ENCODE results near the gene POU6F2. TPM values are rescaled to one million over a fixed set of nuclear protein-coding genes. Genes with fewer than 3 reads are reported as not detected.

The POU6F2 gene
- total and polyA plus RNA-seq, 2 of the 4 experiments (the other 2 are of a cell fraction), result not detected

DNA sequence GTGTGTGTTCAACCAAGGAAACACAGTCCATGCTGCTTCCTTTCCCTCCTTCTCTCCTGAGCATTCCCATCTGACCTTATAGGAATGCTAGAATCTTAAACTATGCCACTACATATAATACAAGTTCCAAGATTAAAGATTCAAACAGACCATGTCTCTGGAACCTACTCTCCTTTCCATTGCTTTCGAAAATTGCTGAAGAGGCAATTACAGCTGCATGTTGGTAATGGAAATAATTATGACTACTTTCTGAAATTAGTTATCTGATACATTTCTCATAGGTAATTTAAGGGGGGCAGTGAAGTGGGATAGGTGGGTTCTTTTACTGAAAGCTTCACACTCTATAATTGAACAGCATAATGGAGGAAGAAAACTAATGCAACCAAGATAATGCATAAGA is 302.6 kb downstream of the POU6F2 start:
- H2AK5ac ChIP-seq (ENCODE audit: low read depth, low read length), result no peak overlapping the region
- no peak overlapping the region for H2AFZ ChIP-seq (replicated peaks; ENCODE audit: low read length, poor library complexity)
- ChIA-PET CTCF (no interaction called here), POLR2A (ENCODE audit: unreplicated experiment) (no interaction called here)
- BruUV-seq (replicated peaks), result no TSS peak
- no peak overlapping the region for H2BK120ac ChIP-seq (ENCODE audit: low read depth, low read length)
- H3K14ac ChIP-seq (replicated peaks; ENCODE audit: low read depth, low read length), result no peak overlapping the region
- no peak overlapping the region for H2AK9ac ChIP-seq (replicated peaks; ENCODE audit: low read depth, low read length, poor library complexity)
- DNase-seq (no peak), ATAC-seq (ENCODE audit: low read depth) (no peak)
- H2BK20ac ChIP-seq (ENCODE audit: low read depth, low read length), result no peak overlapping the region
- H3K36me3 ChIP-seq (ENCODE audit: control insufficient read depth, insufficient read depth, low read length), result no peaks in the 10 kb centered on the region
- no peak overlapping the region for H3K27ac ChIP-seq (ENCODE audit: insufficient read depth, low read length)
- H3K18ac ChIP-seq (ENCODE audit: low read depth, low read length), result no peak overlapping the region
- H3K4me1 ChIP-seq (ENCODE audit: control insufficient read depth, insufficient read depth, low read length), result no peaks in the 10 kb centered on the region
- no peak overlapping the region for H3K23ac ChIP-seq (ENCODE audit: low read depth, low read length)
- intact Hi-C loops (cut with micrococcal nuclease) (no loop called here), dilution Hi-C loops (cut with HindIII; ENCODE audit: low sequenced_read_pairs, unreplicated experiment) (no loop called here), in situ Hi-C loops (cut with MboI; ENCODE audit: low sequenced_read_pairs) (no loop called here)
- H3K27me3 ChIP-seq (ENCODE audit: control insufficient read depth, insufficient read depth, low read length), result no peaks in the 10 kb centered on the region
- H3K9ac ChIP-seq (ENCODE audit: low read depth, low read length), result no peak overlapping the region
- no CpG with 5 or more reads among the region's 1 CpG for WGBS, 2 experiments (ENCODE audit: extremely low coverage in 2 of 2, insufficient read length in 1 of 2)
- no peak for TF ChIP-seq CHD1 (IDR thresholded peaks at IDR 0.05; ENCODE audit: low read depth, low read length)
- peak; percentile 49; the same call in 1 of the 2 replicates for TF ChIP-seq MAFK (IDR thresholded peaks at IDR 0.05; ENCODE audit: low read depth, low read length)
- TF ChIP-seq CTCF (conservative IDR thresholded peaks at IDR 0.05; ENCODE audit: low read depth, low read length), result no peak
- no peak overlapping the region for H3K4ac ChIP-seq (ENCODE audit: low read depth, low read length)
- no peak overlapping the region for H3K4me2 ChIP-seq (ENCODE audit: low read depth, low read length)
- no peak overlapping the region for H4K8ac ChIP-seq (ENCODE audit: low read depth in 2 of 2, low read length in 2 of 2)
- H3K4me3 ChIP-seq (ENCODE audit: insufficient read depth, low read depth, low read length), result no peak overlapping the region
- H2BK15ac ChIP-seq (ENCODE audit: low read depth, low read length), result no peak overlapping the region
- H3K9me3 ChIP-seq (ENCODE audit: control insufficient read depth, insufficient read depth, low read length), result no peaks in the 10 kb centered on the region
- no peak overlapping the region for H3K56ac ChIP-seq (ENCODE audit: extremely low read depth, insufficient read depth, low read length)
- H4K20me1 ChIP-seq (ENCODE audit: insufficient read depth, low read length), result no peaks in the 10 kb centered on the region
- H3K79me1 ChIP-seq (ENCODE audit: low read depth in 1 of 2, low read length in 2 of 2), result no peaks in the 10 kb centered on the region
- H4K91ac ChIP-seq (ENCODE audit: insufficient read depth, low read depth, low read length), result no peak overlapping the region
- H3K9me1 ChIP-seq (ENCODE audit: insufficient read depth, low read length), result no peaks in the 10 kb centered on the region
- no peak overlapping the region for H2BK5ac ChIP-seq (ENCODE audit: low read depth, low read length, poor library complexity, severe bottlenecking)
- no peak overlapping the region for H4K5ac ChIP-seq (ENCODE audit: low read depth, low read length)

Measured in IMR-90 (cell line).